ENCODE results near the gene DPP7. TPM values are rescaled to one million over a fixed set of nuclear protein-coding genes. Genes with fewer than 3 reads are reported as not detected.

Gene DPP7
- total RNA-seq, 1 experiment from 2014 or later = 291 TPM

GRCh38 chr9:137145731-137146526, 31.4 kb upstream of the DPP7 start (continued):
- TF ChIP-seq POLR2AphosphoS5 (IDR thresholded peaks at IDR 0.05; ENCODE audit: low read depth, low read length) = no peak

GRCh38 chr9:137143459-137143858, 28.9 kb upstream of the DPP7 start:
- no peaks in the 10 kb centered on the region for H3K36me3 ChIP-seq (ENCODE audit: control insufficient read depth in 1 of 2, insufficient read depth in 2 of 2, low read length in 2 of 2)
- no peaks in the 10 kb centered on the region for H3K27me3 ChIP-seq (ENCODE audit: insufficient read depth, low read length)
- no peak overlapping the region for H3K4me3 ChIP-seq (replicated peaks in 1 of 2; ENCODE audit: low read depth in 1 of 2, low read length in 2 of 2)
- intact Hi-C loops (cut with micrococcal nuclease) = no loop called here
- TF ChIP-seq TCF7L2 (IDR thresholded peaks at IDR 0.05; ENCODE audit: borderline replicate concordance, extremely low read depth, insufficient read depth, insufficient read length) = no peak
- TF ChIP-seq YY1 (IDR thresholded peaks at IDR 0.05; ENCODE audit: extremely low read depth, insufficient replicate concordance, low read depth, low read length) = no peak
- no peak for TF ChIP-seq MAX (IDR thresholded peaks at IDR 0.05)
- no peak for TF ChIP-seq POLR2A (IDR thresholded peaks at IDR 0.05; ENCODE audit: borderline replicate concordance, extremely low read depth, insufficient read depth, insufficient read length)
- no peak for TF ChIP-seq EZH2 (IDR thresholded peaks at IDR 0.05)
- no peak for TF ChIP-seq RAD21 (IDR thresholded peaks at IDR 0.05; ENCODE audit: low read depth)
- no peak for TF ChIP-seq EGR1 (IDR thresholded peaks at IDR 0.05; ENCODE audit: low read depth)
- TF ChIP-seq ZFX (IDR thresholded peaks at IDR 0.05) = no peak
- TF ChIP-seq EZH2phosphoT487 (IDR thresholded peaks at IDR 0.05; ENCODE audit: borderline replicate concordance) = no peak
- no peak for TF ChIP-seq SIN3A (IDR thresholded peaks at IDR 0.05; ENCODE audit: low read depth)
- TF ChIP-seq SRF (IDR thresholded peaks at IDR 0.05; ENCODE audit: low read depth) = no peak
- no peak for TF ChIP-seq FOSL1 (IDR thresholded peaks at IDR 0.05; ENCODE audit: low read depth)
- TF ChIP-seq CTCF (IDR thresholded peaks at IDR 0.05 in 2 of 3, conservative IDR thresholded peaks at IDR 0.05 in 1 of 3; ENCODE audit: borderline replicate concordance in 1 of 3, insufficient read depth in 1 of 3, low read depth in 2 of 3, low read length in 2 of 3) = no peak
- no peak for TF ChIP-seq CEBPB (IDR thresholded peaks at IDR 0.05; ENCODE audit: low read depth)
- TF ChIP-seq JUND (IDR thresholded peaks at IDR 0.05) = no peak
- no peak for TF ChIP-seq ELF1 (IDR thresholded peaks at IDR 0.05; ENCODE audit: borderline replicate concordance, low read depth)
- TF ChIP-seq CBX3 (IDR thresholded peaks at IDR 0.05; ENCODE audit: low read depth) = no peak
- H2AFZ ChIP-seq (ENCODE audit: low read depth, low read length, poor library complexity, severe bottlenecking) = no peak overlapping the region
- H3K9ac ChIP-seq (ENCODE audit: low read length) = no peak overlapping the region
- DNase-seq (ENCODE audit: low read depth, low spot score) (no peak), ATAC-seq (no peak)
- ChIA-PET POLR2A (no interaction called here), CTCF (no interaction called here), RAD21 (ENCODE audit: low non-redundant PET in 1 of 2, low total read pairs in 2 of 2, uncharacterized antibody in 2 of 2, unreplicated experiment in 2 of 2) (no interaction called here)
- H3K9me3 ChIP-seq (ENCODE audit: control insufficient read depth in 1 of 2, insufficient read depth in 1 of 2, low read depth in 1 of 2, low read length in 2 of 2) = no peaks in the 10 kb centered on the region
- no peaks in the 10 kb centered on the region for H3K9me2 ChIP-seq (ENCODE audit: insufficient read depth)
- H4K20me1 ChIP-seq (ENCODE audit: insufficient read depth) = no peaks in the 10 kb centered on the region
- no peaks in the 10 kb centered on the region for H3K79me2 ChIP-seq (ENCODE audit: insufficient read depth, low read length)
- H3K27ac ChIP-seq (ENCODE audit: low read depth, low read length) = no peak overlapping the region
- H3K4me2 ChIP-seq (ENCODE audit: low read length) = no peak overlapping the region
- H3K4me1 ChIP-seq (ENCODE audit: control insufficient read depth in 1 of 2, insufficient read depth in 2 of 2, low read length in 2 of 2) = no peaks in the 10 kb centered on the region
- no TSS peak for BruUV-seq (replicated peaks)
